ENCODE data around the gene SLC9A8.

DNA sequence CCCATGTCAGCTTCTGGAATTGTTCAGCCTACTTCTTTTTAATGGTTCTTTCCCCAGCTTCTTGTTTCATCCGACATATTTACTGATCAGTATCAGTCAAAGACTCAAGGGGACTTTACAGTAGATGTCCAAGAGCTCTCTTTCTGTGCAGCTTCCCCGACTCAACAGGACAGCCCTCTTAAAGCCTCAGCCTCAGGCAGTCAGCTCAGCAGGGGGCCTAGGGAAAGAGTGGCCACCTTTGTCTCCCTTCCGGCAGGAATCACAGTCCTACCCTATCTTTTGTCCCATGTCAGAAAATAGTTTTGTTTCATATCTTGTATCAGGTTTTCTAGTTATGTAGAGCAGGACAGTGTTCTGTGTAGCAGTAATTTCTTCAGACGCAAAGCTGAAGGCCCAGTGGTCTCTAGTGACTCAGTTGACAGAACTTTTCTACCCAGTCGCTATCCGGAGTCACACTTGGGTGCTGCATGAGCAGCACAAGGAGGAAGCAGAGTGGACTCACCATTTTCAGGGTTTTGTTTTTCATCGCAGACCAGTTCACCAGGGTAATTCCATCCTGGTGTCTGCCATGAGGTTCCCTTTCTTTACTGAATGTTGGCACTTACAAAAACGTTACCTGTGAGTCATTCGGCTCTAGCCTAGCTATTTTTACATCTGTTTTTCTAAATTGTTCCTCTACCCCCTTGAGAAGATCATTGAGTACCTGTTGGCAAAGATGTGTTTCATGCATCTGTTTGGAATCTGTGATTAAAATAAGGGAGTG is 55.0 kb downstream of the SLC9A8 start:
- TF ChIP-seq NFATC4 (CRISPR knock-in tag; IDR thresholded peaks at IDR 0.05) (no peak), ZNF317 (CRISPR knock-in tag; IDR thresholded peaks at IDR 0.05; ENCODE audit: borderline replicate concordance, low read depth) (no peak), CREM (CRISPR knock-in tag; IDR thresholded peaks at IDR 0.05) (no peak), ZNF263 (CRISPR knock-in tag; IDR thresholded peaks at IDR 0.05; ENCODE audit: low read depth) (no peak), SP1 (CRISPR knock-in tag; conservative IDR thresholded peaks at IDR 0.05) (no peak), GRHL2 (CRISPR knock-in tag; IDR thresholded peaks at IDR 0.05; ENCODE audit: insufficient replicate concordance, severe bottlenecking) (no peak), KAT7 (CRISPR knock-in tag; IDR thresholded peaks at IDR 0.05; ENCODE audit: borderline replicate concordance) (no peak)
- TF ChIP-seq, protein P1, sequence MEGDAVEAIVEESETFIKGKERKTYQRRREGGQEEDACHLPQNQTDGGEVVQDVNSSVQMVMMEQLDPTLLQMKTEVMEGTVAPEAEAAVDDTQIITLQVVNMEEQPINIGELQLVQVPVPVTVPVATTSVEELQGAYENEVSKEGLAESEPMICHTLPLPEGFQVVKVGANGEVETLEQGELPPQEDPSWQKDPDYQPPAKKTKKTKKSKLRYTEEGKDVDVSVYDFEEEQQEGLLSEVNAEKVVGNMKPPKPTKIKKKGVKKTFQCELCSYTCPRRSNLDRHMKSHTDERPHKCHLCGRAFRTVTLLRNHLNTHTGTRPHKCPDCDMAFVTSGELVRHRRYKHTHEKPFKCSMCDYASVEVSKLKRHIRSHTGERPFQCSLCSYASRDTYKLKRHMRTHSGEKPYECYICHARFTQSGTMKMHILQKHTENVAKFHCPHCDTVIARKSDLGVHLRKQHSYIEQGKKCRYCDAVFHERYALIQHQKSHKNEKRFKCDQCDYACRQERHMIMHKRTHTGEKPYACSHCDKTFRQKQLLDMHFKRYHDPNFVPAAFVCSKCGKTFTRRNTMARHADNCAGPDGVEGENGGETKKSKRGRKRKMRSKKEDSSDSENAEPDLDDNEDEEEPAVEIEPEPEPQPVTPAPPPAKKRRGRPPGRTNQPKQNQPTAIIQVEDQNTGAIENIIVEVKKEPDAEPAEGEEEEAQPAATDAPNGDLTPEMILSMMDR (IDR thresholded peaks at IDR 0.05): no peak
- TF ChIP-seq, protein P2, sequence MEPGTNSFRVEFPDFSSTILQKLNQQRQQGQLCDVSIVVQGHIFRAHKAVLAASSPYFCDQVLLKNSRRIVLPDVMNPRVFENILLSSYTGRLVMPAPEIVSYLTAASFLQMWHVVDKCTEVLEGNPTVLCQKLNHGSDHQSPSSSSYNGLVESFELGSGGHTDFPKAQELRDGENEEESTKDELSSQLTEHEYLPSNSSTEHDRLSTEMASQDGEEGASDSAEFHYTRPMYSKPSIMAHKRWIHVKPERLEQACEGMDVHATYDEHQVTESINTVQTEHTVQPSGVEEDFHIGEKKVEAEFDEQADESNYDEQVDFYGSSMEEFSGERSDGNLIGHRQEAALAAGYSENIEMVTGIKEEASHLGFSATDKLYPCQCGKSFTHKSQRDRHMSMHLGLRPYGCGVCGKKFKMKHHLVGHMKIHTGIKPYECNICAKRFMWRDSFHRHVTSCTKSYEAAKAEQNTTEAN (CRISPR knock-in tag; IDR thresholded peaks at IDR 0.05): no peak
- TF ChIP-seq, protein P3, sequence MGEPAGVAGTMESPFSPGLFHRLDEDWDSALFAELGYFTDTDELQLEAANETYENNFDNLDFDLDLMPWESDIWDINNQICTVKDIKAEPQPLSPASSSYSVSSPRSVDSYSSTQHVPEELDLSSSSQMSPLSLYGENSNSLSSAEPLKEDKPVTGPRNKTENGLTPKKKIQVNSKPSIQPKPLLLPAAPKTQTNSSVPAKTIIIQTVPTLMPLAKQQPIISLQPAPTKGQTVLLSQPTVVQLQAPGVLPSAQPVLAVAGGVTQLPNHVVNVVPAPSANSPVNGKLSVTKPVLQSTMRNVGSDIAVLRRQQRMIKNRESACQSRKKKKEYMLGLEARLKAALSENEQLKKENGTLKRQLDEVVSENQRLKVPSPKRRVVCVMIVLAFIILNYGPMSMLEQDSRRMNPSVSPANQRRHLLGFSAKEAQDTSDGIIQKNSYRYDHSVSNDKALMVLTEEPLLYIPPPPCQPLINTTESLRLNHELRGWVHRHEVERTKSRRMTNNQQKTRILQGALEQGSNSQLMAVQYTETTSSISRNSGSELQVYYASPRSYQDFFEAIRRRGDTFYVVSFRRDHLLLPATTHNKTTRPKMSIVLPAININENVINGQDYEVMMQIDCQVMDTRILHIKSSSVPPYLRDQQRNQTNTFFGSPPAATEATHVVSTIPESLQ (CRISPR knock-in tag; IDR thresholded peaks at IDR 0.05): no peak
